ENCODE results near the gene ZCCHC7.

GRCh38 chr9:37107701-37108100, 12.7 kb upstream of the ZCCHC7 start:
- no peak for TF ChIP-seq ZNF274 (IDR thresholded peaks at IDR 0.05; ENCODE audit: low read depth, low read length)
- TF ChIP-seq SUZ12 (IDR thresholded peaks at IDR 0.05; ENCODE audit: extremely low read depth, insufficient read depth, insufficient read length), result no peak
- TF ChIP-seq YY1 (IDR thresholded peaks at IDR 0.05; ENCODE audit: insufficient read depth, insufficient read length), result no peak

All from NT2/D1 (cell line).